ENCODE data around the gene SH3RF3.

GRCh38 chr2:109087055-109087663 lies 41.8 kb upstream of the SH3RF3 start:
- TF ChIP-seq NFYB (CRISPR knock-in tag; conservative IDR thresholded peaks at IDR 0.05; ENCODE audit: low read depth) (no peak), USF2 (CRISPR knock-in tag; IDR thresholded peaks at IDR 0.05) (no peak), CTCF (IDR thresholded peaks at IDR 0.05) (no peak), NR1H2 (CRISPR knock-in tag; IDR thresholded peaks at IDR 0.05) (no peak)

Data from WTC11 (cell line).